ENCODE measurements around the gene AATK. TPM values are rescaled to one million over a fixed set of nuclear protein-coding genes. Genes with fewer than 3 reads are reported as not detected.

Gene AATK
- total and polyA plus RNA-seq, 2 experiments from 2014 or later = 1.1 to 5.0 TPM

- Histone ChIP-seq H3K79me2 (replicated peaks; ENCODE audit: insufficient read depth) (no peaks in the 10 kb centered on the region), H3K36me3 (ENCODE audit: insufficient read depth) (no peaks in the 10 kb centered on the region; the same call in 1 of the 2 replicates), H3K9me2 (ENCODE audit: insufficient read depth) (no peaks in the 10 kb centered on the region), H3F3A (replicated peaks; ENCODE audit: low read depth) (no peaks in the 10 kb centered on the region), H3K27me3 (ENCODE audit: insufficient read depth) (no peaks in the 10 kb centered on the region), H3K4me1 (ENCODE audit: insufficient read depth) (no peaks in the 10 kb centered on the region), H3K4me2 (no peak overlapping the region), H3K4me3 (no peak overlapping the region), H3K27ac (ENCODE audit: low read depth) (no peak overlapping the region), H2AFZ (no peak overlapping the region), H4K20me1 (replicated peaks; ENCODE audit: insufficient read depth) (no peaks in the 10 kb centered on the region)
- ATAC-seq = no peak
- no peak for DNase-seq (ENCODE audit: low spot score)
- no peak overlapping the region for H3K27ac Mint-ChIP-seq
- no peak for TF ChIP-seq ETS1 (IDR thresholded peaks at IDR 0.05)
- TF ChIP-seq CREB1 (CRISPR knock-in tag; IDR thresholded peaks at IDR 0.05; ENCODE audit: low read depth) = no peak
- TF ChIP-seq ZNF462 (CRISPR knock-in tag; IDR thresholded peaks at IDR 0.05) = no peak
- TF ChIP-seq EZH2phosphoT487 (IDR thresholded peaks at IDR 0.05; ENCODE audit: unreplicated experiment) = no peak
- TF ChIP-seq POLR2AphosphoS5 (IDR thresholded peaks at IDR 0.05; ENCODE audit: low read depth) = no peak
- no peak for TF ChIP-seq EZH2 (IDR thresholded peaks at IDR 0.05; ENCODE audit: low read depth, unreplicated experiment)
- no peak for TF ChIP-seq REST (IDR thresholded peaks at IDR 0.05; ENCODE audit: unreplicated experiment)
- no peaks in the 10 kb centered on the region for H3K9me3 Mint-ChIP-seq
- H3K4me3 Mint-ChIP-seq = no peak overlapping the region
- no peaks in the 10 kb centered on the region for H3K4me1 Mint-ChIP-seq
- peaks cover 4% of the 10 kb centered on the region for H3K27me3 Mint-ChIP-seq (ENCODE audit: insufficient read depth, low read depth, poor library complexity)
- peaks cover 12% of the 10 kb centered on the region; the same call in 2 of the 3 replicates for H3K36me3 Mint-ChIP-seq (ENCODE audit: low read depth)
Measured at GRCh38 chr17:81198826-81199481, 32.9 kb upstream of the AATK start.

All from GM23338 (cell line).